HG03066 (cell line): Measurements from ENCODE around the gene TBC1D4.
"Not testable (repeated sequence)": the region's sequence is repeated elsewhere in the genome, so short reads cannot be mapped to it uniquely, and the experiment has no call there.

Experiments
- ATAC-seq: cut with Tn5 transposase; IDR thresholded peaks from one replicate; pipeline ENCODE4 v1.9.1; 2021; ENCODE audit warnings: low read depth; ENCODE audit not compliant: unreplicated experiment

TBC1D4 gene

DNA sequence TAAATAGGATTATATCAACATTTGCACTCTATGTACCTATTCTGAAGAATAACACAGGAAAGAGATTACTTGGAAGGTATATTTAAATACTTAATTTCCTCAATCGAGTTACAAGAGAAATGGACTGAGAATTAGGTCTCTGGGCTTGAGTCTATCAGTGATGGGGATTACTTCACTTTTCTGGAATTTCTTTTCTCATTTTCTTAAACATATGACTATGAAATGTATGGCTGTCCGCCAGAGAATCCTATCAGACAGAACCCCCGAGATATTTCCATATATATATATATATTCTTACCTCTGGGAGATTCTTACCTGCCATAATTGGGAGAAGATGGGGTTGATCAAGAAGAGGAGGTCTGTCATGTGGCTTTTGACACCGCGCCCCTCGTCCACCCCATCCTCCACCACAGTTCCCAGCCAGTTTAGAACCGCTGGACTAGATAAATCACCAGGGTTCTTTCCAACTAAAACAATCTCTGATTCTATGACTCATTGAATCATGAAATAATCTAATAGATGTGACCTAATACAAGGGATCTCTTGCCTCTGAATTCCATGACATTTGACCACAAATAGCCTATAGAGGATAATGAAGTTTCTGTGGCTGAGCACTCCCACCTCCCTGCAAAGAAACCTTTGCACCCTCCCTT, 231.3 kb downstream of the TBC1D4 start:
- ATAC-seq = no peak

DNA sequence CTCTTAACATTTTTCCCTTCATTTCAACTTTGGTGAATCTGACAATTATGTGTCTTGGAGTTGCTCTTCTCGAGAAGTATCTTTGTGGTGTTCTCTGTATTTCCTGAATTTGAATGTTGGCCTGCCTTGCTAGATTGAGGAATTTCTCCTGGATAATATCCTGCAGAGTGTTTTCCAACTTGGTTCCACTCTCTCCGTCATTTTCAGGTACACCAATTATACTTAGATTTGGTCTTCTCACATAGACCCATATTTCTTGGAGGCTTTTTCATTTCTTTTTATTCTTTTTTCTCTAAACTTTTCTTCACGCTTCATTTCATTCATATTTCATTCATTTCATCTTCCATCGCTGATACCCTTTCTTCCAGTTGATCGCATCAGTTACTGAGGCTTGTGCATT, 236.4 kb downstream of the TBC1D4 start:
- not testable (repeated sequence) for ATAC-seq

DNA sequence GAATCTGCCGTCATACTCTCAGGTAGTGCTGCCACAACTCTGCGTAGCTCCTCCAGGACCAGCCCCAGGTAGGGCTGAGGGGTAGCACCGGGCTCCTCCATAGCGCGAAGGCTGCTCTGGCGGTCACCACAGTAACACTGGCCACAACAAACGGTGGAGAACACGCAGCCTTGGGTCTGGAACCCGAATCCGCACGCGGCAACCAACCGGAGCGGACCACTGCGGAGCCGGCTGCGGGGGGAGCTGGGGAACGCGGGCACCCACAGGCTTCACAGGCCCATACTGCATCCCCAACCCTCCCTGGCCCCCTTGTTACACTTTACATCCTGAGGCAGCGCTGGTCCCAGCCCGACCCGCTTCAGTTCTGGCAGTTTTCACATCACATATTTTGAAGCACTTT, 241.7 kb downstream of the TBC1D4 start:
- not testable (repeated sequence) for ATAC-seq

DNA sequence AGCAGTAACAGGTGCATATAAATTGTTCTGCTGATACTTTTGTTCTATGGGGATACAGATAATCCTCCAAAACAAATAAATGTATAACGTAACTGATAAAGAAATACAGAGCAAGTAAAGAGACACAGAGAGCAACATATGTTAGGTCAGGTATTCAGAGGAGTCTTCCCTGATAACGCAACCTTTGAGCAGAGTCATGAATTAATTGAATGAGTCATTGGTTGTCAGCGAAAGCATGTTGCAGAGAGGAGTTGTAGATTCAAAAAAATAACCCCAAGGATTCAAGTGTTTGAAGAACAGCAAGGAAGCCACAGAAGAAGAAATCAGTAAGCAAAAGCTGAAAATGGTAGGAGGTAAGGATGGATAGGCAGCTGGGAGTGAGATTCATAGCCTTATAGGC, 245.2 kb downstream of the TBC1D4 start:
- no peak for ATAC-seq
